LNCAP (cell line): ENCODE measurements around the gene PRDM16.
A peak's percentile ranks its signal among the peaks of the same experiment; 100 is the strongest.

Source experiments
- CTCF ChIP-seq: fragments of 450-650 bp; IDR thresholded peaks from 2 replicates; pipeline ENCODE4 v1.5.1; 2017; ENCODE audit warnings: mild to moderate bottlenecking

The PRDM16 gene

DNA sequence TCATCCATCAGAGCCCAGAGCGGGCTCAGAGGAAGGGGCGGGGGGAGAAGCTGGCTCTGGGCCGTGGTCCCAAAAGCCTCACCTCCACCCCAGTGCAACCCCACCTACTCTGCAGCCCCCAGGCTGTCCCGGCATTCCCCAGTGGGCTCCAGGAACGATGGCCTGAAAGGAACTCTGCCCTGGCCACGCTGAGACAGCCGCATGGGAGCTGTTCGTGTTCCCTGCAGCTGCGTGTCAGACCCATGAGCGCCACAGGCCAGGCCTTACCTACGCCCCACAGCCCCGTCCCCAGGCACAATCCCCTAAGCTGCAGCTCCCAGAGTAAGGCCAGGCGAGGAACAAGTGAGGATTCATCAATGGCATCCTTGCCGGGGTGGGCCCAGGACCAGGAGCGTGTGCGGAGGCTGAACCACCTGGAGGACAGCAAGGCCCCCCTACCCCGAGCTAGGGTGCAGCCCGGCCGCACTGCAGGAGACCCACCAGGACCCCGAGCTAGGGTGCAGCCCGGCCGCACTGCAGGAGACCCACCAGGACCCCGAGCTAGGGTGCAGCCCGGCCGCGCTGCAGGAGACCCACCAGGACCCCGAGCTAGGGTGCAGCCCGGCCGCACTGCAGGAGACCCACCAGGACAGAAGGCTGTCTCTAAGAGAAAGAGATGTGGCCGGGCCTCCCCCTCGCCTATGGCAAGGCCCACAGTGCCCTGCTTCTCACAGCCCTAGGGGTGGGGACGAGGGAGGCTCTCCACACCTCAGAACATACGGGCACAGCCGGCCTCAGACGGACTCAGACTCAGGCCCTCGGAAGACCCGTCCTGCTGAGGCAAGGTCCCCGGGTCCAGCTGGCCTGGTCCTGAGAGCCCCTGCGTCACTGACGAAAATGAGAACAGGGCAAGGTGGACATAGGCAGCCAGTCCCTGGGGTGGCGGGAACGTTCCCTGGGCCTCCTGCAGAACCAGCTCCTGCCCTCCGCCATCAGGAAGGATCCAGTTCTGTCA lies 359.0 kb downstream of the PRDM16 start:
- TF ChIP-seq CTCF, result no peak

DNA sequence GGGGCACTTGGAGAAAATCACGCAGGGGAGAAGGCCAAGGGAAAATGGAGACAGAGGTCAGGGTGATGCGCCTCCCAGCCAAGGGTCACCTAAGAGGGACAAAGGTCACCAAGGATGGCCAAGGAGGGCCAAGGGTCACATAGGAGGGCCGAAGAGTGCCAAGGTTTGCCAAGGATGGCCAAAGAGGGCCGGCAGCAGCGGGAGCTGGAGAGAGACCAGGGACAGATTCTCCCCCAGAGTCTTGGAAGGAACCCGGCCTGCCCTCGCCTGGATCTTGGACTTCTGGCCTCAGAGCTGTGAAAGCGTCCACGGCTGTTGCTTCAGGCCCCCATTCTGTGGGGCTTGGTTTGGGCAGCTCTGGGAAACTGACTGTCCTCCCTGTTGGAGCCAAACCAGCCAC lies 359.9 kb downstream of the PRDM16 start:
- no peak for TF ChIP-seq CTCF

DNA sequence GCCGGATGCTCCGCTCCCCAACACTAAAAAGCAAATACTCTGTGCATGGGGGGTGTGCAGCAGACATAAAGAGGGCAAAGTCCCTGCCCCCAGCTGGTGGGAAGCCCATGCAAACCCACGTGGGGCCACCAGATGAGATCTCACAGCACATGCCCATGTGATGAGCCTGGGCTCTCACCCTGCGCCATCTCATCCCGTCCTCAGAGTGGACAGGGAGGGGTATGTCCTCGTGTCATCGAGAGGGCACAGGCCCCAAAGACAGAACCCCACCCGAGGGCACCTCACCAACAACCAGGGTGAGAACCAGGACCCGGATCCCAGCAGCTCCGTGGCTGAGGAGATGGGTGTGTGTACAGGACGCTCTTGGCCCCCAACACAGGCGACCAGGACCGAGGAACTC lies 360.3 kb downstream of the PRDM16 start:
- no peak for TF ChIP-seq CTCF

DNA sequence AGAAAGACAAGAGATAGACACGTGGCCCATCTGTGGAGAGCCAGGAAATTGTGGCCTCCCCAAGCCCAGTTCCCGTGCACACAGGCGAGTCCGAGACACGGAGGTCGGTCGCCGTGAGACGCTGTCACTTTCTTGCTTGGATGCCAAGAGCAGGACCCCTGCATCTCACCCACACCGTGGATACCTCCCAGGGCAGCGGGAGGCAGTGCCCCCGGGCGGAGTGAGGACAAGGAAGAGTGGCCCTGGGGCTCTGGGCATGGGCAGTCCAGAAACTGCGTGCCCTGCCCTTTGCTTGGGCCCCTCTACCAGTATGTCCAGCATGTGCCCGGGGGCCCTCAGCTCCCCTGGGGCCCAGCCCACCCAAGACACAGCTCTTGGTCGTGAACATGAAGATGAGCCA lies 360.8 kb downstream of the PRDM16 start:
- no peak for TF ChIP-seq CTCF

DNA sequence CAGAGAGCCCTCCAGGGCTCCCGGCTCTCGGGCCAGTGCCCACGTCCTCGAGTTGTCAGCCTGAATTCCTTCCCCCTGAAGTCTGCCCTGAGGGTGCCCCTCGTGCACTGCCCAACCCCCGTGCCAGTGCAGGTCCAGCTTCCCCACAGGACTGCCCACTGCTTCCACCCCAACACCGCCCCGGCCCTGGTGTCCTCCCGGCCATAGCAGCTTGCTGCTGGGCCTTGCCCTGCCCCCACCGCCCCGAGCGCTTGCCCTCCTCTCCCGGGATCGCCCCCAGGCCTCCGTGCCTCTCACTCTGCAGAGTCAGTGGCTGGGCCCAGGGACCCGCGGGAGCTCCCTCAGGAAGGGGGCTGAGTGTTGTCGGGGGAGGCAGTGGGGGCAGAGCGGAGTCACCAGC lies 361.4 kb downstream of the PRDM16 start:
- TF ChIP-seq CTCF, result no peak

GRCh38 chr1:3430820-3431219 lies 361.8 kb downstream of the PRDM16 start:
- TF ChIP-seq CTCF, result no peak

DNA sequence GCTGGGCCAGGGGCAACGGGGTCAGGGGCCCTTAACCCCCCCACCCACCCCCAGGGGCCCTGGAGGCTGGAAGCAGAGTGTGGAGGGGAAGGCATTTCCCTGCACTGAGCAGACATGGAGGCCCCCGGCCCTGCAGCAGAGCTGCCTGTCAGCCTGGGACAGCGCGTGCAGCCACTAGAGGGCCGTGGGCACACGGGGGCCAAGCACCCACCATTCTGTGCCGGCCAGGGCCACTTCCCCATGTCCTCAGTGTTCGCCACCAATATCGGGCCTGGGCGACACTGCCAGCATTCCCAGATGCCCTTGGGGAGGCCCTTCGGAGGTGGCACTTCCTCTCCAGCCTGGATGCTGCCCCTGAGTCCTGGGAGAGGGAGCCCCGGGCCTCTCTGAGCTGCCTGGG lies 362.3 kb downstream of the PRDM16 start:
- peak; percentile 39 for TF ChIP-seq CTCF
